Heart right ventricle (tissue), 16 donors: Measurements from ENCODE around the gene CFHR2. TPM values are rescaled to one million over a fixed set of nuclear protein-coding genes. Genes with fewer than 3 reads are reported as not detected.

Source experiments
- ATAC-seq, 8 donors: fragments of 200-7000 bp; cut with Tn5 transposase; one replicate each; pipeline ENCODE4 v1.9.1; 2020; ENCODE audit warnings: mild to moderate bottlenecking in 8 of 8, moderate library complexity in 8 of 8, moderate number of reproducible peaks in 1 of 8
- DNase-seq, 2 donors: peaks; one replicate each; pipeline ENCODE4 v3.0.0-alpha.2; 2020
- H3K27ac ChIP-seq, 10 donors: fragments of 200-600 bp; sonication (generic) in 2 of 10; one replicate each; pipeline versions ENCODE4 v1.5.0 to v1.8.0; 2020 to 2022; ENCODE audit warnings: mild to moderate bottlenecking in 3 of 10
- H3K27me3 ChIP-seq, 7 donors: fragments of 200-600 bp; one replicate each; pipeline ENCODE4 v1.8.0; 2021 to 2022; ENCODE audit warnings: mild to moderate bottlenecking in 2 of 7
- H3K36me3 ChIP-seq, 9 donors: fragments of 200-600 bp; sonication (generic) in 1 of 9; one replicate each; pipeline versions ENCODE4 v1.5.0 to v1.8.0; 2020 to 2022; ENCODE audit warnings: mild to moderate bottlenecking in 2 of 9
- H3K4me1 ChIP-seq, 9 donors: fragments of 200-600 bp; sonication (generic) in 1 of 9; one replicate each; pipeline versions ENCODE4 v1.5.0 to v1.8.0; 2020 to 2022; ENCODE audit warnings: mild to moderate bottlenecking in 4 of 9
- H3K4me3 ChIP-seq, 10 donors: fragments of 200-600 bp; sonication (generic) in 2 of 10; one replicate each; pipeline versions ENCODE4 v1.5.0 to v1.8.0; 2020 to 2022; ENCODE audit warnings: mild to moderate bottlenecking in 7 of 10, moderate library complexity in 2 of 10
- H3K9me3 ChIP-seq, 11 donors: fragments of 200-600 bp in 10 of 11; sonication (generic) in 2 of 11; one replicate each; pipeline versions ENCODE4 v1.5.0 to v1.8.0; 2013 to 2022; ENCODE audit warnings: mild to moderate bottlenecking in 2 of 11, control low read depth in 1 of 11, moderate library complexity in 1 of 11
- CTCF ChIP-seq, 9 donors: fragments of 200-600 bp; sonication (generic) in 2 of 9; IDR thresholded peaks; one replicate each; pipeline versions ENCODE4 v1.5.0 to v1.8.0; 2021 to 2022; ENCODE audit warnings: antibody characterized with exemption in 9 of 9, mild to moderate bottlenecking in 5 of 9, moderate library complexity in 1 of 9
- WGBS, 2 donors: extraction: QIAGEN DNeasy Blood & Tissue Kit; methylation state at CpG; one replicate each; pipeline ENCODE4 v1.1.7; 2013; ENCODE audit warnings: inconsistent platforms in 1 of 2; 5-methylcytosine and 5-hydroxymethylcytosine counted together
- intact Hi-C, 10 donors: fragments of 100-400 bp; cut with DNase I; formaldehyde crosslinking; loops; one replicate each; pipeline versions ENCODE4 v1.11.1 to v1.14.2; 2022
- polyA plus RNA-seq, 2 donors: library from polyadenylated mRNA; stranded (reverse); fragments of 200-250 nt; gene quantifications; one replicate each; pipeline ENCODE4 v1.2.3, GENCODE V29; 2013
- total RNA-seq, 10 donors: library from RNA; stranded (reverse); fragmentation: NEBNext Ultra II Directional in 3 of 10; extraction: Animal tissue kit (Norgen Biotek cat#: 25700) in 3 of 10; gene quantifications; one replicate each; pipeline versions ENCODE4 v1.2.1 to v1.2.4, GENCODE V29; 2021 to 2023
- donor health status: Arrhythmogenic right ventricular cardiomyopathy.
- donor health status: ischemic (EF 13 %, LVEDD 7.1; RV severe dilation, severe dysfunction).
- donor health status: healthy with polysubstance abuse.
- donor health status: DM: no; HTN: yes; CAD: no.
- donor health status: DM: no; HTN: no; CAD: no.
- donor health status: ischemic (EF 25% LVEDD 6.9; RV normal size, moderate dysfunction).
- donor health status: ischemic (EF 25% LVEDD 5.7; RV mildly dilated, moderate dysfunction).
- donor health status: healthy.
- donor health status: DM: yes; HTN: yes; CAD: no.
- donor health status: Ischemic cardiomyopathy.
- donor health status: ischemic (EF 35%, LVEDD 5.7; RV mildly dilated, moderate dysfunction).
- donor health status: nonischemic (EF 11% LVEDD 7.7; RV severe dilation, severe dysfunction).
- donor health status: DM: yes; HTN: yes; CAD: no.
- donor health status: PGD.
- donor health status: ischemic (EF 29% LVEDD 5.4; RV normal size, mild dysfunction).
- donor health status: nonischemic (EF 23%, LVEDD 6.1; RV moderate dilation, normal function).

Gene CFHR2
- total and polyA plus RNA-seq, 12 donors = not detected

DNA sequence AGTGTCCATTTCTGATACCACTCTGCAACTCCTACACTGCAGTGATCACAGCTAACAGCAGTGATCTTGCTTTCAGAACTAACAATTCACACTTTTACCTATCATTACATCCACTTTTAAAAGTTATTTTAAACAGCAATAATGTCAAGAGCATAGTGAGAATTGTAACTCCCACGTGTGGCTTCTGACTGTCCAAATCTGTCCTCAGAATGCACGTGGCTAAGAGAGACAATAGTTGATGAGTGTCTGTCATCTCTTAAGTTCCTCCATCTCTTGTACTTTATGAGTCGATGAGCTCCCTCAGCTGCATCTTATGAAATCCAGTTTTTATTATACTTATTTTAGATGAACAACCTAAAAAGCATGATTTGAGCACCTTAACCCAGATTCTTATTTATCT, 17.3 kb downstream of the CFHR2 start:
- H3K36me3 ChIP-seq = no peaks in the 10 kb centered on the region
- peaks cover 0 to 1% (median 0%) of the 10 kb centered on the region in 11 donors for H3K9me3 ChIP-seq
- peaks cover 0 to 2% (median 0%) of the 10 kb centered on the region in 7 donors for H3K27me3 ChIP-seq
- H3K27ac ChIP-seq = no peak overlapping the region
- TF ChIP-seq CTCF (IDR thresholded peaks at IDR 0.05) = no peak
- ATAC-seq (no peak), DNase-seq (no peak)
- no peak overlapping the region for H3K4me3 ChIP-seq
- H3K4me1 ChIP-seq = no peaks in the 10 kb centered on the region
- intact Hi-C loops = no loop called here
- 54 to 58% methylated on average over 3 of the region's 3 CpGs for WGBS, 2 donors

DNA sequence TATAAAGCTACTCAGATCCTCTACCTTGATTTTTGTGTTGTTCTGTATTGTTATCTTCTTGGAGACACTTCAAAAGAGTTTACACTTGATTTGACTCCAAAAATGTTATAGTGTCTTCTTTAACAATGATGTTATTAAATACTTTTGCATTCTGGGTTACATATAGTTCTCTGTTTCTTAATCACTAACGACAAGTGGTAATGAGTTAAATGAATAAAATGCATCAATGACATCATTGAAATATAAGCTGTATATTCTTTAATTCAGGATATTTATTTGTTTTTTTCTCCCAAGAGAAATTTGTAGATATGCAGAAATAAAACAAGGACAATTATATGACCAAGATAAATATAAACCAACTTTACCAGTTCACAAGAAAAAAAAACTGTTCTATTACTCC, 26.6 kb downstream of the CFHR2 start:
- intact Hi-C loops = no loop called here
- no peaks in the 10 kb centered on the region for H3K27me3 ChIP-seq
- 78 to 79% methylated on average over 1 of the region's 1 CpG for WGBS, 2 donors

DNA sequence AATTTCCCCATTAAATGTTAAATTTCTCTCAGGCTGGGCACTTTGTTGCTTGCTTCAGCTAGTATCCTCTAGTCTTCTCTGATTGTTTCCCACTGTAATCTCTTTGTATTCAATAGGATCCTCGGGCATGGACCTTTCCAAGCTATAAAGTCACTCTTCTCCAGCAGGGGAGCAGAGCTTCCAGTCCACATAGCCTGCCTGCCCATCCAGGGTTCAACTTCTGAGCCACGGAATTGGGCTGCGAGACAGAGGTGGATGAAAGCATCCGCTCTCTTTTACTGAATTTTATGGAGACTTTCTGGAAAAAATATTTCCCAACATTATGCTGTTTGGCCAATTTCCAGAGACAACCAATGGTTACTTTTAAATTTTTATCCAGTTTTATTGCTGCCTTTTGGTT, 32.7 kb downstream of the CFHR2 start:
- no peaks in the 10 kb centered on the region for H3K4me1 ChIP-seq
- ATAC-seq = no peak
- 89 to 95% methylated on average over 4 of the region's 4 CpGs for whole genome bisulfite sequencing, 2 donors
- no peak overlapping the region for H3K27ac ChIP-seq
- H3K36me3 ChIP-seq = no peaks in the 10 kb centered on the region
- no peak for TF ChIP-seq CTCF (IDR thresholded peaks at IDR 0.05)
- no peak for DNase-seq
- intact Hi-C loops = no loop called here
- H3K4me3 ChIP-seq = no peak overlapping the region
- H3K9me3 ChIP-seq = no peaks in the 10 kb centered on the region
- no peaks in the 10 kb centered on the region for H3K27me3 ChIP-seq

More for the DNA sequence above, 26.6 kb downstream of the CFHR2 start:
- Histone ChIP-seq H3K4me3 (no peak overlapping the region), H3K4me1 (no peaks in the 10 kb centered on the region), H3K27ac (no peak overlapping the region), H3K36me3 (no peaks in the 10 kb centered on the region), H3K9me3 (no peaks in the 10 kb centered on the region)
- no peak for ATAC-seq
- DNase-seq = no peak
- TF ChIP-seq CTCF (IDR thresholded peaks at IDR 0.05) = no peak

DNA sequence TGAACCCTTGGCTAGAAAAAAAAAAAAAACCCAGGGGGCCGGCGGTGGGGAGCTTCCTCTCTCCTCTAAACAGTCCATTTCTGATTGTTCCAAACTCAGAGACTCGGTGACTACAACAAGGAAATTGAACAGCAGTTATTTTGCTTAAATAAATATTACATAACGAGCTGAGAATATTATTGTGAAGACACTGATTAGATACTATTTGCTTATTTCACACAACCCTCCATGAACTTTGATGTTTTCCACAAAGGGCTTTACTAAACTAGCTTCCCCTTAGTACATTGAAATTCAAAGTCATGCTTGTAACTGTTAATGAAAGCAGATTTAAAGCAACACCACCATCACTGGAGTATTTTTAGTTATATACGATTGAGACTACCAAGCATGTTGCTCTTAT, 33.7 kb downstream of the CFHR2 start, which contains the start of gene CFHR5:
TSS of gene CFHR5 (plus strand) at position 279 of the 400 bp plus-strand sequence. CDS start at position 388, 109 bp downstream.
- Histone ChIP-seq H3K4me3 (no peak within 1 kb of the TSS), H3K4me1 (no peaks in the 10 kb centered on the region), H3K27ac (no peak within 1 kb of the TSS), H3K36me3 (no peaks in the 10 kb centered on the region), H3K27me3 (no peaks in the 10 kb centered on the region), H3K9me3 (no peaks in the 10 kb centered on the region)
- no peak for DNase-seq
- ATAC-seq = no peak
- WGBS, 2 donors = 49 to 55% methylated on average over 5 of the region's 5 CpGs
- TF ChIP-seq CTCF (IDR thresholded peaks at IDR 0.05) = no peak
- intact Hi-C loops = no loop called here
